H1 (cell line): Measurements from ENCODE around the gene PRDM1. TPM values are rescaled to one million over a fixed set of nuclear protein-coding genes. Genes with fewer than 3 reads are reported as not detected.

ENCODE experiments used
- CTCF ChIA-PET: fragments of 300-600 bp; sonication (Branson Sonifier 250); formaldehyde crosslinking; loops from one replicate; lab custom pipeline; 2021; ENCODE audit not compliant: partially characterized antibody; lab: Charles Lee
- POLR2A ChIA-PET: fragments of 300-600 bp; sonication (Branson Sonifier 250); formaldehyde crosslinking; loops from one replicate; lab custom pipeline; 2021; ENCODE audit warnings: inconsistent platforms; ENCODE audit not compliant: partially characterized antibody; lab: Charles Lee
- DNase-seq, 2 experiments: peaks; one replicate each; pipeline versions ENCODE4 v3.0.0 to v3.0.0-alpha.2; 2010 to 2022; ENCODE audit warnings: low spot score in 2 of 2, low read depth in 1 of 2, mixed read lengths in 1 of 2
- FAIRE-seq: peaks from 2 replicates; lab custom pipeline; 2011; peaks lifted over from hg19 to GRCh38; lab: Jason Lieb, UNC
- H2AFZ ChIP-seq: 2 replicates; pipeline ENCODE4 v1.8.1; 2012; ENCODE audit warnings: low read length, inconsistent platforms
- H2AK5ac ChIP-seq: 2 replicates; pipeline ENCODE4 v1.6.1; 2013; ENCODE audit warnings: low read depth, low read length
- H2BK120ac ChIP-seq: replicated peaks from 2 replicates; pipeline ENCODE3; 2013; ENCODE audit warnings: low read depth, low read length, inconsistent platforms
- H2BK12ac ChIP-seq: 2 replicates; pipeline ENCODE4 v1.6.1; 2013; ENCODE audit warnings: low read depth, low read length
- H2BK15ac ChIP-seq: 2 replicates; pipeline ENCODE4 v1.6.1; 2013; ENCODE audit warnings: low read length
- H2BK20ac ChIP-seq: 2 replicates; pipeline ENCODE4 v1.6.1; 2013; ENCODE audit warnings: low read length
- H2BK5ac ChIP-seq: 2 replicates; pipeline ENCODE4 v1.6.1; 2013; ENCODE audit warnings: low read depth, low read length
- H3K14ac ChIP-seq: 2 replicates; pipeline ENCODE4 v1.6.1; 2013; ENCODE audit warnings: inconsistent platforms; ENCODE audit not compliant: insufficient read length
- H3K18ac ChIP-seq: 2 replicates; pipeline ENCODE4 v1.6.1; 2013; ENCODE audit warnings: low read length; ENCODE audit errors: extremely low read depth
- H3K23ac ChIP-seq: 2 replicates; pipeline ENCODE4 v1.6.1; 2013; ENCODE audit warnings: inconsistent platforms; ENCODE audit not compliant: insufficient read length
- H3K23me2 ChIP-seq: 2 replicates; pipeline ENCODE4 v1.6.1; 2013; ENCODE audit warnings: low read depth, low read length
- H3K27ac ChIP-seq: 2 replicates; pipeline ENCODE4 v1.6.1; 2011; ENCODE audit warnings: low read depth, low read length, inconsistent platforms
- H3K27me3 ChIP-seq, 4 experiments: replicated peaks in 1 of 4; 1 replicate in 1 of 4; 2 replicates in 3 of 4; pipeline versions ENCODE4 v1.6.1 to v1.8.1; 2011 to 2013; ENCODE audit warnings: low read length in 3 of 4, mild to moderate bottlenecking in 3 of 4, inconsistent platforms in 2 of 4, mixed read lengths in 2 of 4, moderate library complexity in 1 of 4; ENCODE audit not compliant: control insufficient read depth in 3 of 4, insufficient read depth in 3 of 4; ENCODE audit errors: extremely low read depth in 1 of 4
- H3K36me3 ChIP-seq, 4 experiments: 2 replicates each; pipeline versions ENCODE4 v1.6.1 to v1.8.1; 2011 to 2013; ENCODE audit warnings: mild to moderate bottlenecking in 4 of 4, low read length in 3 of 4, moderate library complexity in 2 of 4, control low read depth in 1 of 4, inconsistent platforms in 1 of 4; ENCODE audit not compliant: insufficient read depth in 4 of 4, control insufficient read depth in 2 of 4
- H3K4ac ChIP-seq: replicated peaks from 2 replicates; pipeline ENCODE3; 2013; ENCODE audit warnings: low read length, low read depth, mixed read lengths, inconsistent platforms; ENCODE audit not compliant: insufficient read length
- H3K4me1 ChIP-seq, 4 experiments: replicated peaks in 1 of 4; 1 replicate in 1 of 4; 2 replicates in 3 of 4; pipeline versions ENCODE4 v1.6.1 to v1.8.1; 2011 to 2013; ENCODE audit warnings: low read length in 3 of 4, inconsistent platforms in 2 of 4, mixed read lengths in 1 of 4; ENCODE audit not compliant: insufficient read depth in 4 of 4, control insufficient read depth in 3 of 4
- H3K4me2 ChIP-seq, 2 experiments: 2 replicates each; pipeline versions ENCODE4 v1.6.1 to v1.8.1; 2011 to 2013; ENCODE audit warnings: low read depth in 2 of 2, low read length in 2 of 2, control low read depth in 1 of 2, inconsistent platforms in 1 of 2, mild to moderate bottlenecking in 1 of 2; ENCODE audit not compliant: insufficient read depth in 1 of 2
- H3K4me3 ChIP-seq, 4 experiments: fragments of 200-600, 300-600 bp in 1 of 4; sonication (generic), shearing (Covaris generic), sonication (Bioruptor Twin) in 1 of 4; 2 replicates each; pipeline versions ENCODE4 v1.5.1 to v1.8.1; 2011 to 2016; ENCODE audit warnings: low read length in 4 of 4, low read depth in 3 of 4, control low read depth in 2 of 4, inconsistent platforms in 2 of 4, mild to moderate bottlenecking in 2 of 4, mixed read lengths in 1 of 4, moderate library complexity in 1 of 4; ENCODE audit not compliant: insufficient read depth in 2 of 4; ENCODE audit errors: extremely low read depth in 1 of 4
- H3K56ac ChIP-seq: replicated peaks from 2 replicates; pipeline ENCODE3; 2013; ENCODE audit warnings: low read depth, mild to moderate bottlenecking, mixed read lengths, low read length, inconsistent platforms; ENCODE audit not compliant: insufficient read length
- H3K79me1 ChIP-seq: 2 replicates; pipeline ENCODE4 v1.6.1; 2013; ENCODE audit warnings: low read depth, low read length, control low read depth
- H3K79me2 ChIP-seq, 2 experiments: 2 replicates each; pipeline versions ENCODE4 v1.6.1 to v1.8.1; 2012 to 2013; ENCODE audit warnings: low read length in 2 of 2, mild to moderate bottlenecking in 2 of 2, inconsistent platforms in 1 of 2; ENCODE audit not compliant: insufficient read depth in 2 of 2, control insufficient read depth in 1 of 2
- H3K9ac ChIP-seq, 4 experiments: replicated peaks in 1 of 4; 1 replicate in 1 of 4; 2 replicates in 3 of 4; pipeline versions ENCODE4 v1.6.1 to v1.8.1; 2011 to 2013; ENCODE audit warnings: low read depth in 3 of 4, low read length in 3 of 4, control low read depth in 2 of 4, mild to moderate bottlenecking in 2 of 4, moderate library complexity in 2 of 4, inconsistent platforms in 1 of 4; ENCODE audit errors: extremely low read depth in 1 of 4
- H3K9me3 ChIP-seq, 2 experiments: 2 replicates each; pipeline versions ENCODE4 v1.6.1 to v1.8.1; 2012 to 2013; ENCODE audit warnings: mild to moderate bottlenecking in 2 of 2, moderate library complexity in 2 of 2, control low read depth in 1 of 2, inconsistent platforms in 1 of 2, low read depth in 1 of 2, low read length in 1 of 2, mixed read lengths in 1 of 2; ENCODE audit not compliant: insufficient read depth in 2 of 2
- H4K20me1 ChIP-seq, 2 experiments: replicated peaks in 1 of 2; 2 replicates each; pipeline versions ENCODE3 to v1.8.1; 2011 to 2013; ENCODE audit warnings: inconsistent platforms in 2 of 2, low read length in 2 of 2, mild to moderate bottlenecking in 1 of 2; ENCODE audit not compliant: insufficient read depth in 2 of 2, control insufficient read depth in 1 of 2
- H4K5ac ChIP-seq: 2 replicates; pipeline ENCODE4 v1.6.1; 2013; ENCODE audit warnings: low read length, low read depth, mixed read lengths, inconsistent platforms; ENCODE audit not compliant: insufficient read length
- H4K8ac ChIP-seq: 2 replicates; pipeline ENCODE4 v1.8.0; 2013; ENCODE audit warnings: mild to moderate bottlenecking, moderate library complexity, low read length, inconsistent platforms; ENCODE audit not compliant: insufficient read depth; ENCODE audit errors: extremely low read depth
- H4K91ac ChIP-seq: replicated peaks from 2 replicates; pipeline ENCODE3; 2013; ENCODE audit warnings: low read length, mixed read lengths, inconsistent platforms; ENCODE audit not compliant: insufficient read length
- BCL11A ChIP-seq, 2 experiments: IDR thresholded peaks; one replicate each; pipeline ENCODE4 v1.6.1; 2011; ENCODE audit warnings: low read depth in 2 of 2, low read length in 2 of 2, mild to moderate bottlenecking in 2 of 2
- CHD2 ChIP-seq: IDR thresholded peaks from 2 replicates; pipeline ENCODE4 v1.6.1; 2012; ENCODE audit warnings: low read length, improper control_type of control experiment
- PHF8 ChIP-seq: fragments of 200-600 bp; sonication (generic); conservative IDR thresholded peaks from 2 replicates; pipeline ENCODE4 v1.7.1; 2012; ENCODE audit warnings: low read depth, mild to moderate bottlenecking, inconsistent platforms, low read length, moderate library complexity
- RAD21 ChIP-seq, 2 experiments: IDR thresholded peaks in 1 of 2; conservative IDR thresholded peaks in 1 of 2; 2 replicates each; pipeline ENCODE4 v1.6.1; 2011; ENCODE audit warnings: low read depth in 2 of 2, low read length in 2 of 2, improper control_type of control experiment in 1 of 2, inconsistent platforms in 1 of 2, mild to moderate bottlenecking in 1 of 2, moderate library complexity in 1 of 2
- WGBS, 2 experiments: shearing (Covaris generic) in 1 of 2; methylation state at CpG; one replicate each; pipeline versions ENCODE4 v1.1.6 to v1.1.7; 2013 to 2015; ENCODE audit warnings: low lambda C conversion rate in 2 of 2, mixed read lengths in 2 of 2, inconsistent platforms in 1 of 2, low coverage in 1 of 2, missing lambda C conversion rate in 1 of 2; ENCODE audit not compliant: insufficient replicate concordance in 2 of 2, insufficient coverage in 1 of 2, insufficient read length in 1 of 2; ENCODE audit errors: extremely low coverage in 1 of 2, missing lambda C conversion rate in 1 of 2; 5-methylcytosine and 5-hydroxymethylcytosine counted together
- polyA plus RNA-seq, 7 experiments: library from polyadenylated mRNA; depleted of rRNA in 3 of 7; stranded (reverse) in 5 of 7; unstranded in 2 of 7; fragments of >200 nt in 5 of 7; fragments of 200-250 nt in 2 of 7; gene quantifications; 1 replicate in 5 of 7; 2 replicates in 1 of 7; 4 replicates in 1 of 7; pipeline versions ENCODE4 v1.2.1 to v1.2.3, GENCODE V29; 2011 to 2013; ENCODE audit warnings: missing spikeins in 2 of 7, mixed read lengths in 2 of 7
- total RNA-seq: library from RNA; stranded (reverse); fragmentation: NEBNext Ultra II Directional; extraction: Animal tissue kit (Norgen Biotek cat#: 25700); gene quantifications from 2 replicates; pipeline ENCODE4 v1.2.1, GENCODE V29; 2021
- TF ChIP-seq, protein P1 (sequence below): IDR thresholded peaks from 2 replicates; pipeline ENCODE4 v1.6.1; 2012; ENCODE audit warnings: low read length, inconsistent platforms

The PRDM1 gene
- total and polyA plus RNA-seq, 2 of the 8 experiments (the other 6 are each of a cell fraction or from before 2014, with no cell fraction given), result 0.21 to 0.74 TPM

DNA sequence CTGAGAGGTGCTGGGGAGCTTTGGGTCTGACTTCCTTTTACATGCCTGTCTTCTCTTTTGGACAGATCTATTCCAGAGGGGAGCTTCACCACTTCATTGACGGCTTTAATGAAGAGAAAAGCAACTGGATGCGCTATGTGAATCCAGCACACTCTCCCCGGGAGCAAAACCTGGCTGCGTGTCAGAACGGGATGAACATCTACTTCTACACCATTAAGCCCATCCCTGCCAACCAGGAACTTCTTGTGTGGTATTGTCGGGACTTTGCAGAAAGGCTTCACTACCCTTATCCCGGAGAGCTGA, 13.1 kb downstream of the PRDM1 start:
- Histone ChIP-seq H3K27me3 (peaks cover 0 to 17% (median 7%) of the 10 kb centered on the region in 4 experiments; a peak in 4 of 7 replicates), H3K56ac (no peak overlapping the region), H3K4me3 (peak overlapping the region; percentile 7 to 54 (median 22); a peak in 5 of 8 replicates), H2BK15ac (no peak overlapping the region), H3K23ac (no peak overlapping the region), H2BK5ac (0 out of 2 replicates have a peak overlapping the region, but pooled peaks have one; percentile 45), H3K79me1 (no peaks in the 10 kb centered on the region), H3K4me1 (peaks cover 1 to 21% (median 9%) of the 10 kb centered on the region in 4 experiments; a peak in 6 of 7 replicates), H3K18ac (no peak overlapping the region), H3K14ac (no peak overlapping the region), H2AFZ (peak overlapping the region; percentile 82), H4K20me1 (no peaks in the 10 kb centered on the region), H2BK12ac (no peak overlapping the region), H3K79me2 (no peaks in the 10 kb centered on the region), H4K91ac (no peak overlapping the region), H4K8ac (no peak overlapping the region), H4K5ac (no peak overlapping the region), H3K4ac (no peak overlapping the region), H3K9ac (no peak overlapping the region), H2BK120ac (no peak overlapping the region), H2BK20ac (no peak overlapping the region; the same call in 1 of the 2 replicates), H3K36me3 (no peaks in the 10 kb centered on the region), H3K9me3 (no peaks in the 10 kb centered on the region), H3K4me2 (peak overlapping the region; percentile 66 to 78), H2AK5ac (no peak overlapping the region), H3K27ac (no peak overlapping the region), H3K23me2 (peaks cover 12% of the 10 kb centered on the region)
- CTCF ChIA-PET, result interaction anchor here (1.2 to 1.6 kb wide), 2 partner anchors 15 to 124 kb away, joined by 7 to 8 read pairs; no protein-coding TSS in a partner anchor
- 45% methylated on average over 7 of the region's 7 CpGs; no CpG with 5 or more reads in 1 of the 2 experiments for WGBS, 2 experiments
- POLR2A ChIA-PET, result interaction anchor here (0.7 kb wide), 1 partner anchor 51 kb away, joined by 3 read pairs; no protein-coding TSS in a partner anchor
- no peak for DNase-seq
- no peak for TF ChIP-seq PHF8
- no peak for TF ChIP-seq BCL11A (IDR thresholded peaks at IDR 0.05; ENCODE audit: low read depth in 2 of 2, low read length in 2 of 2)
- TF ChIP-seq, protein P1, sequence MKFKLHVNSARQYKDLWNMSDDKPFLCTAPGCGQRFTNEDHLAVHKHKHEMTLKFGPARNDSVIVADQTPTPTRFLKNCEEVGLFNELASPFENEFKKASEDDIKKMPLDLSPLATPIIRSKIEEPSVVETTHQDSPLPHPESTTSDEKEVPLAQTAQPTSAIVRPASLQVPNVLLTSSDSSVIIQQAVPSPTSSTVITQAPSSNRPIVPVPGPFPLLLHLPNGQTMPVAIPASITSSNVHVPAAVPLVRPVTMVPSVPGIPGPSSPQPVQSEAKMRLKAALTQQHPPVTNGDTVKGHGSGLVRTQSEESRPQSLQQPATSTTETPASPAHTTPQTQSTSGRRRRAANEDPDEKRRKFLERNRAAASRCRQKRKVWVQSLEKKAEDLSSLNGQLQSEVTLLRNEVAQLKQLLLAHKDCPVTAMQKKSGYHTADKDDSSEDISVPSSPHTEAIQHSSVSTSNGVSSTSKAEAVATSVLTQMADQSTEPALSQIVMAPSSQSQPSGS, result no peak
- no peak for TF ChIP-seq RAD21 (IDR thresholded peaks at IDR 0.05 in 1 of 2, conservative IDR thresholded peaks at IDR 0.05 in 1 of 2; ENCODE audit: low read depth in 2 of 2, low read length in 2 of 2)
- TF ChIP-seq CHD2, result no peak
- FAIRE-seq, result no peak
